GM21360 (cell line): ENCODE data around the gene DGCR6L.
A peak's percentile ranks its signal among the peaks of the same experiment; 100 is the strongest.
"Not testable (repeated sequence)": the region's sequence is repeated elsewhere in the genome, so short reads cannot be mapped to it uniquely, and the experiment has no call there.

Source experiments
- ATAC-seq: cut with Tn5 transposase; IDR thresholded peaks from one replicate; pipeline ENCODE4 v1.9.1; 2021; ENCODE audit warnings: mild to moderate bottlenecking, moderate library complexity; ENCODE audit not compliant: unreplicated experiment

The DGCR6L gene

DNA sequence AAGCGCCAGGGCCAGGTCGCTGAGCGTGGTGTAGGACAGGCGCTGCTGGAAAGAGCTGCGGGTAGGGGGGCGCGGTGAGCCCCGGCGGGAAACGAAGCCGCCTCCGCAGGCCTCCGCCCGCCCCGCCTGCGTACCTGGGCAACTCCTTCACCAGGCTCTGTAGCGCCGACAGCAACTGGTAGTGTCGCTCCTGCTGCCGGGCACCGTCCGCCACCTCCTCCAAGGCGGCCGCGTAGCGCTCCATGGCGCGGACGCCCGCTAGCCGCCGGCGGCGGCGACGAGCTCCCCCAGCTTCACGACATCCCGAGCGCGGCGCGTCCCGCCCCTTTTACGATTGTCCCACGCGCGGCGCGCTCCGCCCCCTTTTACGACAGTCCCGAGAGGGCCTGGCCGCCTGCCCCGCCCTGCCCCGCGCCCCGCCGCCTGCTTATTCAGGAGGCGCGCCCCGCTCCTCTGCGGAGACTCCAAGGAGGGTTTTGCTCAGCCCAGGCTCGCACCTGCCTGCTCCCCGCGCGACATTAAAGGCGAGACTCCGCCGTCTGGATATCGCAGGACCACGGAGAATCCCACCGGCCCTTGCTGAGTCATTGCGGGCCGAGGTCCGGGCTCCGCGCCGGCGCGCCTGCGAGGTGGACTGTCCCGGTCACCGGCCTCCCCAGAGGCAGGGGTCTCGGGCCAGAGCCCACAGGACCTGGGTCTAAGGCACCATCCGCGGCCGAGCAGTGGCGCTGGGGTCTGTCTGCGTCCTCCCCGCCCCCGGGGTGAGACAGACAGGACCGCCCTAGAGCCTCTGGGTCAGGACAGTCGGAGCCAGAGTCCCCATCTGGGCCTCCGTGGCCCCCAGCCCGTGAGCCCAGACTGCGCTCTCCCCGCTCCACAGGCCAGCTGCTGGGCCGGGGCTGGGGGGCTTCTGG, at the start of gene DGCR6L:
Gene DGCR6L (minus strand): TSS at position 316 of the 914 bp plus-strand sequence. CDS start 72 bp downstream, at position 244.
- peak; percentile 64 for ATAC-seq

DNA sequence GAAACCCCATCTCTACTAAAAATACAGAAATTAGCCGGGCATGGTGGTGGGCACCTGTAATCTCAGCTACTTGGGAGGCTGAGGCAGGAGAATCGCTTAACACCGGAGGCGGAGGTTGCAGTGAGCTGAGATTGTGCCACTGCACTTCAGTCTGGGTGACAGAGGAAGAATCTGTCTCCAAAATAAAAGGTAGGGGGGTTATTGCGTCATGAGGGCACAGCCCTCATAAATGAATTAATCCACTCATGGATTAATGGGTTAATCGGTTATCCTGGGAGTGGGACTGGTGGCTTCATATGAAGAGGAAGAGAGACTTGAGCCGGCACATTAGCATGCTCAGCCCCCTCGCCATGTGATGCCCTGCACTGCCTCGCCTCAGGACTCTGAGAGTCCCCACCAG, 49.0 kb upstream of the DGCR6L start:
- not testable (repeated sequence) for ATAC-seq

DNA sequence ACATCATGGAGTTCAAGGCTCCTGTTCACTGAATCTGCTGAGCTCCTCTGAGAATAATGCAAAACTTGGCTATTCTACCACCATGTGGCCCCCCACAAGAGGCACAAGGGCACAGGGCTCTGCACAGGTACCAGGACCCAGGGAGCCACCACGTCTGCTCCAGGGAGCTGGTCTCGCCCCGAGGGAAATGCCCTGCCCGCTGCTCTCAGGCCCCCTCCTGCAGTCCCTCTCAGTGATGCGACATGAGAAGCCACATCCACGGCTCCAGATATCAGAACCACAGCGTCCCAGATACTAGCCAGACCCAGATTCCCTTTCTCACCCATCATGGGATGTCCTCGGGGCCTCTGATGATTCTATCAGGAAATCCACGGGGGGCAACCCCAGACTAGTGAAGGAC, 47.0 kb upstream of the DGCR6L start:
- ATAC-seq, result not testable (repeated sequence)

DNA sequence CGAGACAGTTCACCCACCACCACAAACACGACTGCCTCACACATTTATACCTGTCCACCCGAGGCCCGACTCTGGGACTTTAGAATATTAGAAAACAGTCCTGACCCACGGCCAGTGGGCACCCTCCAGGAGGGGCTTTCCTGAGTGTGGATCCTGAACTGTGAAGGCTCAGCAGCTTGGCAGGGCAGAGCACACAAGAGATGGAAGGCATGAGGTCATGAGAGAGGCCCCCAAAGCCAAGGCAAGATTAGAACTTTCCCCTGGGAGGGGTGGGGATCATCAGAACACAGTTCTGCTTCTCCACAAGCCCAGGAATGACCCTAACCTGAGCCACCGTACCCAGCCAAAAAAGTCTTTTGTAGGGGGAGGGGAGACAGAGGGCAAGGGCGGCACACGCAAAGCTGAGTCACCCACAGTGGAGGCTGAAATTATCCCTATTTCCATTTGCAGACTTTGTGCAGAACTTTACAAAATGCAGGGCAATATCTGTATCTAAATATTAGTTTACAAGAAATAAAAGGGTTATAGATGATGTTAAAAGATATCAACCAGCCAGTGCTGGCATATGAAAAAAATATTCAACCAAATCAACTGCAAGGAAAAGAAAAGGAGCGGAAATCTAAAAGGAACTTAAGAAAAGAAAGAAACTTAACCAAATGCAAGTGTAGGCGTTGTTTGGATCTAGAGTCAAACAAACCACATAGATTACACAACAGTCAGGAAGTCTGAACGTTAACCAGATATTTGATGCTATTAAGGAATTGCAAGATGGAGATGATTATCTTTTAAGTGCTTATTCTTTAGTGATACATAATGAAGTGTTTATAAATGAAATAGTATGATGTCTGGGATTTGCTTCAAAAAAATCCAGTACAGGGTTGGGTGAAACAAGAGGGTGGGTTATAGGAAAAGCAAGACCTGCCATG, 44.7 kb upstream of the DGCR6L start:
- ATAC-seq, result not testable (repeated sequence)

DNA sequence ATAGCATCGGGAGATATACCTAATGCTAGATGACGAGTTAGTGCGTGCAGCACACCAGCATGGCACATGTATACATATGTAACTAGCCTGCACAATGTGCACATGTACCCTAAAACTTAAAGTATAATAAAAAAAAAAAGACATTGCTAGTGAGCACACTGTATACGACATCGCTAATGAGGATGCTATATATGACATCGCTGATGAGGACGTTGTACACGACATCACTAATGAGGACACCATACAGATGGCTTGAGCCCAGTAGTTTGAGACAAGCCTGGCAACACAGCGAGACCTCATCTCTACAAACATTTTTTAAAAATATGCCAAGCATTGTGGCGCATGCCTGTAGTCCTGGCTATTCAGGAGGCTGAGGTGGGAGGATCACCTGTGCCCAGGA, 42.5 kb upstream of the DGCR6L start:
- ATAC-seq, result not testable (repeated sequence)

DNA sequence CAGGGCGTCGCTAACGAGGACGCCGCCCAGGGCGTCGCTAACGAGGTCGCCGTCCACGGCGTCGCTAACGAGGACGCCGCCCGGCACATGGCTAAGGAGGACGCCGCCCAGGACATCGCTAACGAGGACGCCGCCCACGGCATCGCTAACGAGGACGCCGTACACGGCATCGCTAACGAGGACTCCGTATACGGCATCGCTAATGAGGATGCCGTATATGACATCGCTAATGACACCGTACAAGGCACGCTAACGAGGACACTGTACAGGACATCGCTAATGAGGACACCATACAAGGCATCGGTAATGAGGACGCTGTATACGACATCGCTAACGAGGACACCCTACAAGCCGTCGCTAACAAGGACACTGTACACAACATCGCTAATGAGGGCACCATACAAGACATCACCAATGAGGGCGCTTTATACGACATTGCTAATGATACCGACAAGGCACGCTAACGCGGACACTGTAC, 41.9 kb upstream of the DGCR6L start:
- ATAC-seq, result not testable (repeated sequence)

DNA sequence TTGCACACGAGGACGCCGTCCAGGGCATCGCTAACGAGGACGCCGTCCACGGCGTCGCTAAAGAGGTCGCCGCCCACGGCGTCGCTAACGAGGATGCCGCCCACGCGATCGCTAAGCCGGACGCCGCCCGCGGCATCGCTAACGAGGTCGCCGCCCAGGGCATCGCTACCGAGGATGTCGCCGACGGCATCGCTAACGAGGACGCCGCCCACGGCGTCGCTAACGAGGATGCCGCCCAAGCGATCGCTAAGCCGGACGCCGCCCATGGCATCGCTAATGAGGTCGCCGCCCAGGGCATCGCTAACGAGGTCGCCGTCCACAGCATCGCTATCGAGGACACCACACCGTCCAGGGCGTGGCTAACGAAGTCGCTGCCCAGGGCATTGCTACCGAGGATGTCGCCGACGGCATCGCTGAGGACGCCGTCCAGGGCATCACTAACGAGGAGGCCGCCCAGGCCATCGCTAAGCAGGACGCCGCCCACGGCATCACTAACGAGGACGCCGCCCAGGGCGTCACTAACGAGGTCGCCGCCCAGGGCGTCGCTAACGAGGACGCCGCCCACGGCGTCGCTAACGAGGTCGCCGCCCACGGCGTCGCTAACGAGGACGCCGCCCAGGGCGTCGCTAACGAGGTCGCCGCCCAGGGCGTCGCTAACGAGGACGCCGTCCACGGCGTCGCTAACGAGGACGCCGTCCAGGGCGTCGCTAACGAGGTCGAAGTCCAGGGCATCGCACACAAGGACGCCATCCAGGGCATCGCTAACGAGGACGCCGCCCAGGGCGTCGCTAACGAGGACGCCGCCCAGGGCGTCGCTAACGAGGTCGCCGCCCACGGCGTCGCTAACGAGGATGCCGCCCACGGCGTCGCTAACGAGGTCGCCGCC, 41.2 kb upstream of the DGCR6L start:
- not testable (repeated sequence) for ATAC-seq

DNA sequence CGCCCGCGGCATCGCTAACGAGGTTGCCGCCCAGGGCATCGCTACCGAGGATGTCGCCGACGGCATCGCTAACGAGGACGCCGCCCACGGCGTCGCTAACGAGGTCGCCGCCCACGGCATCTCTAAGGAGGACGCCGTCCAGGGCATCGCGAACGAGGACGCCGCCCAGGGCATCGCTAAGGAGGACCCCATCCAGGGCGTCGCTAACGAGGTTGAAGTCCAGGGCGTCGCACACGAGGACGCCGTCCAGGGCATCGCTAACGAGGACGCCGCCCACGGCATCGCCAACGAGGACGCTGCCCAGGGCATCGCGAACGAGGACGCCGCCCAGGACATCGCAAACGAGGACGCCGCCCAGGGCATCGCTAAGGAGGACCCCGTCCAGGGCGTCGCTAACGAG, 40.4 kb upstream of the DGCR6L start:
- ATAC-seq, result not testable (repeated sequence)

DNA sequence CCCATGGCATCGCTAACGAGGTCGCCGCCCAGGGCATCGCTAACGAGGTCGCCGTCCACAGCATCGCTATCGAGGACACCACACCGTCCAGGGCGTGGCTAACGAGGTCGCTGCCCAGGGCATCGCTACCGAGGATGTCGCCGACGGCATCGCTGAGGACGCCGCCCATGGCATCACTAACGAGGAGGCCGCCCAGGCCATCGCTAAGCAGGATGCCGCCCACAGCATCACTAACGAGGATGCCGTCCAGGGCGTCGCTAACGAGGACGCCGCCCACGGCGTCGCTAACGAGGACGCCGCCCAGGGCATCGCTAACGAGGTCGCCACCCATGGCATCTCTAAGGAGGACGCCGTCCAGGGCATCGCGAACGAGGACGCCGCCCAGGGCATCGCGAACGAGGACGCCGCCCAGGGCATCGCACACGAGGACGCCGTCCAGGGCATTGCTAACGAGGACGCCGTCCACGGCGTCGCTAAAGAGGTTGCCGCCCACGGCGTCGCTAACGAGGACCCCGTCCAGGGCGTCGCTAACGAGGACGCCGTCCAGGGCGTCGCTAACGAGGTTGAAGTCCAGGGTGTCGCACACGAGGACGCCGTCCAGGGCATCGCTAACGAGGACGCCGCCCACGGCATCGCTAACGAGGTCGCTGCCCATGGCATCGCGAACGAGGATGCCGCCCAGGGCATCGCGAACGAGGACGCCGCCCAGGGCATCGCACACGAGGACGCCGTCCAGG, 38.8 kb upstream of the DGCR6L start:
- not testable (repeated sequence) for ATAC-seq

DNA sequence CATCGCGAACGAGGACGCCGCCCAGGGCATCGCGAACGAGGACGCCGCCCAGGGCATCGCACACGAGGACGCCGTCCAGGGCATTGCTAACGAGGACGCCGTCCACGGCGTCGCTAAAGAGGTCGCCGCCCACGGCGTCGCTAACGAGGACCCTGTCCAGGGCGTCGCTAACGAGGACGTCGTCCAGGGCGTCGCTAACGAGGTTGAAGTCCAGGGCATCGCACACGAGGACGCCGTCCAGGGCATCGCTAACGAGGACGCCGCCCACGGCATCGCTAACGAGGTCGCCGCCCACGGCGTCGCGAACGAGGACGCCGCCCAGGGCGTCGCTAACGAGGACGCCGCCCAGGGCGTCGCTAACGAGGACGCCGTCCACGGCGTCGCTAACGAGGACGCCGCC, 38.1 kb upstream of the DGCR6L start:
- not testable (repeated sequence) for ATAC-seq

DNA sequence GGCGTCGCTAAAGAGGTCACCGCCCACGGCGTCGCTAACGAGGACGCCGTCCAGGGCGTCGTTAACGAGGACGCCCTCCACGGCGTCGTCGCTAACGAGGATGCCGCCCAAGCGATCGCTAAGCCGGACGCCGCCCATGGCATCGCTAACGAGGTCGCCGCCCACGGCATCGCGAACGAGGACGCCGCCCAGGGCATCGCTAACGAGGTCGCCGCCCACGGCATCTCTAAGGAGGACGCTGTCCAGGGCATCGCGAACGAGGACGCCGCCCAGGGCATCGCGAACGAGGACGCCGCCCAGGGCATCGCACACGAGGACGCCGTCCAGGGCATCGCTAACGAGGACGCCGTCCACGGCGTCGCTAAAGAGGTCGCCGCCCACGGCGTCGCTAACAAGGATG, 37.0 kb upstream of the DGCR6L start:
- not testable (repeated sequence) for ATAC-seq

DNA sequence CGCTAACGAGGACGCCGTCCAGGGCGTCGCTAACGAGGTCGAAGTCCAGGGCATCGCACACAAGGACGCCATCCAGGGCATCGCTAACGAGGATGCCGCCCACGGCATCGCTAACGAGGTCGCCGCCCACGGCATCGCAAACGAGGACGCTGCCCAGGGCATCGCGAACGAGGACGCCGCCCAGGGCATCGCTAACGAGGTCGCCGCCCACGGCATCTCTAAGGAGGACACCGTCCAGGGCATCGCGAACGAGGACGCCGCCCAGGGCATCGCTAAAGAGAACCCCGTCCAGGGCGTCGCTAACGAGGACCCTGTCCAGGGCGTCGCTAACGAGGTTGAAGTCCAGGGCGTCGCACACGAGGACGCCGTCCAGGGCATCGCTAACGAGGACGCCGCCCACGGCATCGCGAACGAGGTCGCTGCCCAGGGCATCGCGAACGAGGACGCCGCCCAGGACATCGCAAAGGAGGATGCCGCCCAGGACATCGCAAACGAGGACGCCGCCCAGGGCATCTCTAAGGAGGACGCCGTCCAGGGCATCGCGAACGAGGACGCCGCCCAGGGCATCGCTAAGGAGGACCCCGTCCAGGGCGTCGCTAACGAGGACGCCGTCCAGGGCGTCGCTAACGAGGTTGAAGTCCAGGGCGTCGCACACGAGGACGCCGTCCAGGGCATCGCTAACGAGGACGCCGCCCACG, 36.2 kb upstream of the DGCR6L start:
- ATAC-seq, result not testable (repeated sequence)

DNA sequence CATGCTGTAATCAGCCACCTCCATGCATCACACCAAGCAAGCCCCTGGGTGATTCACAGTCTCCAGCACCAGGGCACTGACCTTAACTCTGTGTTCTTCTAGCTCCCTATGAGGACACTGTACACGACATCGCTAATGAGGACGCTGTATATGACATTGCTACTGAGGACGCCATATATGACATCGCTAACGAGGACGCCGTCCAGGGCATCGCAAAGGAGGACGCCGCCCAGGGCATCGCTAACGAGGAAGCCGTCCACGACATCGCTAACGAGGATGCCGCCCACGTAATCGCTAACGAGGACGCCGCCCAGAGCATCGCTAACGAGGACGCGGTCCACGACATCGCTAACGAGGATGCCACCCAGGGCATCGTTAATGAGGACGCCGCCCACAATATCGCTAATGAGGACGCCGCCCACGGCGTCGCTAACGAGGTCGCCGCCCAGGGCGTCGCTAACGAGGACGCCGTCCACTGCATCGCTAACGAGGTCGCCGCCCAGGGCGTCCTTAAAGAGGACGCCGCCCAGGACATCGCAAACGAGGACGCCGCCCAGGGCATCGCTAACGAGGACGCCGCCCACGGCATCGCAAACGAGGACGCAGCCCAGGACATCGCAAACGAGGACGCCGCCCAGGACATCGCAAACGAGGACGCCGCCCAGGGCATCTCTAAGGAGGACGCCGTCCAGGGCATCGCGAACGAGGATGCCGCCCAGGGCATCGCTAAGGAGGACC, 34.5 kb upstream of the DGCR6L start:
- no peak for ATAC-seq

DNA sequence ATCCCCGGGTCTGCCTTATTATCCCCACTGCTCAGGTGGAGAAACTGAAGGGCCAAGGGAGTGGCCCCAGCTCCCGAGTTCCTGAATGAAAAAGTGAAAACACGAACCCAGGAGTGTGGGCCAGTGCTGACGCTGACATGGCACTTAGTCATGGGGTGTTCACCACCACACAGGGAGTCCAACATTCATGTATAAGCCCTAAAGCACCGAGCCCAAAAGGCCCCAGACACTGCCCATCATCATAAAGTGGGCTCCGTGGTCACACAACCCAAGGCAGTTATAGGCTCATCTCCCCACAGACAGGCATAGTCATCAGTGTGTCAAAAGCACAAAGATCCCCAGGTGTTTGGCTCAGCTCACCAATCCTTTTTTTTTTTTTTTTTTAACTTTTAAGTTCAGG, 32.7 kb upstream of the DGCR6L start:
- ATAC-seq, result not testable (repeated sequence)

DNA sequence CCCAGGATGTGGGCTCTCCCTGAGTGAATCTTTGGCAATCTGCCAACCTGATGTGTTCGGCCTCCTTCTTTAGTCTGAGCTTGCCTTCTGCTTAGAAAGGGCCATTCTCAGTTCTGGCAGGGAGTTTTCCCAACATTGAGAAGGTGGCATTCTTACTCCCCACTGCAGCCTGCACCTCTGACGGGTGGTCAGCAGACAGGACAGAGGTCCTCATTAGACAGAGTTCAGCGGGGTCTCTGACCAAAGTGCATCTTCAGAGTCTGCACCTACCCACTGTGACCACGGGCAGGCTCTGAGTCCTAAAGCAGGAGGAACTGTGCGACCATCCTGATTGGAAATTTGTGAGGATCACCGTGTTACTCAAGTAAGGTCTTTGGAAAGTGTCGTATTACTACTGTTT, 26.7 kb upstream of the DGCR6L start:
- ATAC-seq, result not testable (repeated sequence)

DNA sequence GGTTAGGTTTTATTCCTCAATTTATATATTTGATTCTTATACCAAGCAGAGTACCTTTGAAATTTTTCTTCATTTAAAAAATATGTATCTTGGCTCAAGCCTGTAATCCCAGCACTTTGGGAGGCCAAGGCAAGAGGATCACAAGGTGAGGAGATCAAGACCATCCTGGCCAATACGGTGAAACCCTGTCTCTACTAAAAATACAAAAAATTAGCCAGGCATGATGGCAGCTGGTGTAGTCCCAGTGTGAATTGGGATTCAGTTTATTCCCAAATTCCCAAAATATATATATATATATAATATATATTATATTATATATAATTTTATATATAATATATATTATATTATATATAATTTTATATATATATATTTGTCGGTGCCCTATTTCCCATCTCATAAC, 18.4 kb upstream of the DGCR6L start:
- ATAC-seq, result not testable (repeated sequence)

DNA sequence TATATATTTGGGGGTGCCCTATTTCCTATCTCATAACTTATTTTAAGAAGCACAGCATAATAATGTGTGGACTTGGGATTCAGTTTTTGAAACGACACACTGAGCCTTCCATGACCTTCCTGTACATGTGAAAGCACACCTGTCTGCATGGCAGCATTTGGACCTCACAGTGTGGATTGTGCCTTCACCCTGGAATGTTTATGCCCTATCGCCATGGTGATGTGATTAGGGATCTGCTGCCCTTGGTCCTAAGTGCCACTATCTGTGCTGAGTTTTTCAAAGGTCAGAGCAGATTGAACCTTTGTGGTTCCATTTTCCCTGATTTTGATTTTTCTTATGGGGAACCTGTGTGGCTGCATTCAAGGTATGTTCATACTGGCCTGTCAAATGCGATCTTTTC, 17.9 kb upstream of the DGCR6L start:
- not testable (repeated sequence) for ATAC-seq

DNA sequence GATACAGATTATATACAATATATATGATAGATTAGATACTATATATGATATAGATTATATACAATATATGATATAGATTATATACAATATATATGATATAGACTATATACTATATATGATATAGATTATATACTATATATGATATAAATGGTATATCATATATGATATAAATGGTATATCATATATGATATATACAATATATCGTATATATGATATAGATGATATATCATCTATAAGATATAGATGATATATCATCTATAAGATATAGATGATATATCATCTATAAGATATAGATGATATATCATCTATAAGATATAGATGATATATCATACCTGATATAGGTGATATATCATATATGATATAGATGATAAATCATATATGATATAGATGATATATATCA, 16.7 kb upstream of the DGCR6L start:
- ATAC-seq, result not testable (repeated sequence)
